SU-DHL-6 (cell line): Measurements from ENCODE around the gene DPP10.

ENCODE experiments used
- H2AFZ ChIP-seq: fragments of 200-600 bp; sonication (generic); 2 replicates; pipeline ENCODE4 v1.6.1; 2014; ENCODE audit warnings: low read depth, mild to moderate bottlenecking, moderate library complexity, mixed read lengths, antibody characterized with exemption, low read length; ENCODE audit not compliant: severe bottlenecking
- H3F3A ChIP-seq: fragments of 200-600 bp; shearing (Covaris generic); 2 replicates; pipeline ENCODE4 v1.6.0; 2016; ENCODE audit warnings: antibody characterized with exemption, mild to moderate bottlenecking; ENCODE audit not compliant: insufficient read depth
- H3K27ac ChIP-seq: fragments of 200-600 bp; sonication (generic); 2 replicates; pipeline ENCODE4 v1.5.1; 2016; ENCODE audit warnings: low read depth, mild to moderate bottlenecking, low read length, moderate library complexity, mixed read lengths
- H3K27me3 ChIP-seq: fragments of 200-600 bp; sonication (generic), shearing (Covaris generic); 2 replicates; pipeline ENCODE4 v1.6.0; 2014; ENCODE audit warnings: mild to moderate bottlenecking, low read length
- H3K36me3 ChIP-seq: fragments of 200-600 bp; sonication (generic); 2 replicates; pipeline ENCODE4 v1.6.1; 2014; ENCODE audit warnings: mild to moderate bottlenecking, low read length, mixed read lengths
- H3K4me2 ChIP-seq: fragments of 300-600, 200-600 bp; shearing (Covaris generic), sonication (generic); 2 replicates; pipeline ENCODE4 v1.6.0; 2014; ENCODE audit warnings: low read length, low read depth, mild to moderate bottlenecking; ENCODE audit not compliant: poor library complexity, severe bottlenecking
- H3K4me3 ChIP-seq: fragments of 200-600 bp; sonication (generic); 2 replicates; pipeline ENCODE4 v1.5.1; 2014; ENCODE audit warnings: antibody characterized with exemption, low read length, mild to moderate bottlenecking, mixed read lengths; ENCODE audit not compliant: insufficient read depth, poor library complexity, severe bottlenecking
- H3K79me2 ChIP-seq: fragments of 200-600 bp; sonication (generic); 2 replicates; pipeline ENCODE4 v1.6.1; 2014; ENCODE audit warnings: mild to moderate bottlenecking, low read length, moderate library complexity; ENCODE audit not compliant: insufficient read depth
- H3K9ac ChIP-seq: fragments of 200-600 bp; sonication (generic); 2 replicates; pipeline ENCODE4 v1.7.0; 2014; ENCODE audit warnings: mild to moderate bottlenecking, low read length
- H3K9me2 ChIP-seq: fragments of 200-600 bp; sonication (generic); replicated peaks from 2 replicates; pipeline ENCODE4 v1.6.1; 2014; ENCODE audit warnings: low read length; ENCODE audit not compliant: insufficient read depth
- H3K9me3 ChIP-seq: fragments of 200-600 bp; sonication (generic); 2 replicates; pipeline ENCODE4 v1.6.1; 2014; ENCODE audit warnings: low read length, mixed read lengths; ENCODE audit not compliant: insufficient read depth
- H4K20me1 ChIP-seq: fragments of 200-600 bp; sonication (generic); 2 replicates; pipeline ENCODE4 v1.6.1; 2014; ENCODE audit warnings: low read depth, mild to moderate bottlenecking, antibody characterized with exemption, low read length, moderate library complexity, mixed read lengths
- CTCF ChIP-seq: fragments of 200-600 bp; sonication (generic); IDR thresholded peaks from one replicate; pipeline ENCODE4 v1.5.1; 2017; ENCODE audit warnings: antibody characterized with exemption, mild to moderate bottlenecking, low read length, moderate library complexity; ENCODE audit not compliant: insufficient read depth, poor library complexity, severe bottlenecking
- EZH2phosphoT487 ChIP-seq: fragments of 200-600 bp; sonication (generic), shearing (Covaris generic); conservative IDR thresholded peaks from 2 replicates; pipeline ENCODE4 v1.6.1; 2018; ENCODE audit warnings: mild to moderate bottlenecking, antibody characterized with exemption, low read length, moderate library complexity, mixed read lengths

The DPP10 gene

GRCh38 chr2:115161081-115161770 is 718.8 kb downstream of the DPP10 start:
- Histone ChIP-seq H3K36me3 (no peaks in the 10 kb centered on the region), H3K4me3 (no peak overlapping the region), H4K20me1 (no peaks in the 10 kb centered on the region), H3K27ac (no peak overlapping the region), H3K27me3 (no peaks in the 10 kb centered on the region), H2AFZ (no peak overlapping the region), H3K9me2 (no peaks in the 10 kb centered on the region), H3K4me2 (no peak overlapping the region), H3F3A (no peaks in the 10 kb centered on the region), H3K9me3 (no peaks in the 10 kb centered on the region), H3K79me2 (no peaks in the 10 kb centered on the region), H3K9ac (no peak overlapping the region)
- TF ChIP-seq EZH2phosphoT487 = no peak
- TF ChIP-seq CTCF = no peak

GRCh38 chr2:115161771-115162493 is 719.5 kb downstream of the DPP10 start:
- Histone ChIP-seq H3F3A (no peaks in the 10 kb centered on the region), H3K9ac (no peak overlapping the region), H3K27ac (no peak overlapping the region), H3K27me3 (no peaks in the 10 kb centered on the region), H3K36me3 (no peaks in the 10 kb centered on the region), H3K79me2 (no peaks in the 10 kb centered on the region), H4K20me1 (no peaks in the 10 kb centered on the region), H3K9me2 (no peaks in the 10 kb centered on the region), H3K4me3 (no peak overlapping the region), H2AFZ (no peak overlapping the region), H3K4me2 (no peak overlapping the region), H3K9me3 (no peaks in the 10 kb centered on the region)
- TF ChIP-seq EZH2phosphoT487 (no peak), CTCF (no peak)

GRCh38 chr2:115162494-115163293 is 720.3 kb downstream of the DPP10 start:
- Histone ChIP-seq H3K9ac (no peak overlapping the region), H3K79me2 (no peaks in the 10 kb centered on the region), H3K27ac (no peak overlapping the region), H3K27me3 (no peaks in the 10 kb centered on the region), H3K4me2 (no peak overlapping the region), H2AFZ (no peak overlapping the region), H4K20me1 (no peaks in the 10 kb centered on the region), H3K36me3 (no peaks in the 10 kb centered on the region), H3K9me2 (no peaks in the 10 kb centered on the region), H3F3A (no peaks in the 10 kb centered on the region), H3K4me3 (no peak overlapping the region), H3K9me3 (no peaks in the 10 kb centered on the region)
- TF ChIP-seq CTCF (no peak), EZH2phosphoT487 (no peak)
